Astrocyte (in vitro differentiated cells and primary cell): ENCODE results near the gene MCF2L2.

Source experiments
- CTCF ChIP-seq: IDR thresholded peaks from 2 replicates; pipeline ENCODE4 v1.5.1; 2011; ENCODE audit warnings: low read depth, mild to moderate bottlenecking, inconsistent platforms, low read length, moderate library complexity; ENCODE audit not compliant: insufficient read depth
- EZH2 ChIP-seq: IDR thresholded peaks from 2 replicates; pipeline ENCODE4 v1.6.1; 2012; ENCODE audit warnings: mild to moderate bottlenecking, low read length, inconsistent platforms; ENCODE audit not compliant: insufficient read depth

- TF ChIP-seq CTCF = no peak
- no peak for TF ChIP-seq EZH2
Observed at GRCh38 chr3:183198939-183199338, 229.5 kb downstream of the MCF2L2 start.
